GM04503 (cell line): Measurements from ENCODE around the gene ROCK1.
"Not testable (repeated sequence)": the region's sequence is repeated elsewhere in the genome, so short reads cannot be mapped to it uniquely, and the experiment has no call there.

Experiments
- DNase-seq: peaks from one replicate; pipeline ENCODE4 v3.0.0-alpha.2; 2012; ENCODE audit warnings: low read depth

ROCK1 gene

GRCh38 chr18:21111346-21112139 is at the start of gene ROCK1:
TSS of gene ROCK1 (minus strand) at chr18:21111813. CDS start at chr18:21110910, 903 bp downstream.
- DNase-seq, result peak; percentile 79

- no peak for DNase-seq
Measured at GRCh38 chr18:21155443-21155842, 43.8 kb upstream of the ROCK1 start.

- no peak for DNase-seq
Measured at GRCh38 chr18:21146016-21146415, 34.4 kb upstream of the ROCK1 start.

GRCh38 chr18:21145371-21145770 is 33.8 kb upstream of the ROCK1 start:
- DNase-seq, result no peak

GRCh38 chr18:21141668-21142422 is 30.2 kb upstream of the ROCK1 start:
- DNase-seq, result no peak

GRCh38 chr18:21137719-21138488 is 26.3 kb upstream of the ROCK1 start:
- not testable (repeated sequence) for DNase-seq

GRCh38 chr18:21134895-21135294 is 23.3 kb upstream of the ROCK1 start:
- DNase-seq, result no peak

GRCh38 chr18:21132398-21132918 is 20.8 kb upstream of the ROCK1 start:
- no peak for DNase-seq

- no peak for DNase-seq
Measured at GRCh38 chr18:21131698-21132227, 20.1 kb upstream of the ROCK1 start.

- DNase-seq, result peak; percentile 67
Measured at GRCh38 chr18:21129566-21130216, 18.1 kb upstream of the ROCK1 start.

GRCh38 chr18:21123290-21123926 is 11.8 kb upstream of the ROCK1 start:
- DNase-seq, result no peak

GRCh38 chr18:21118806-21119205 is 7.2 kb upstream of the ROCK1 start:
- no peak for DNase-seq

GRCh38 chr18:21117409-21118131 is 6.0 kb upstream of the ROCK1 start:
- peak; percentile 82 for DNase-seq

GRCh38 chr18:21115519-21116411 is 4.2 kb upstream of the ROCK1 start:
- DNase-seq, result peak; percentile 92

- DNase-seq, result no peak
Measured at GRCh38 chr18:21112543-21113105, 1.0 kb upstream of the ROCK1 start.

- no peak for DNase-seq
Measured at GRCh38 chr18:21112140-21112473, 494 bp upstream of the ROCK1 start.

- no peak for DNase-seq
Measured at GRCh38 chr18:21110713-21111345, 784 bp downstream of the ROCK1 start.

GRCh38 chr18:21109936-21110712 is 1.5 kb downstream of the ROCK1 start:
- DNase-seq, result no peak
